Activated T-cell treated with anti-CD3 and anti-CD28 coated beads for 24 hours (primary cell): ENCODE results near the gene RPS29.
"Not testable (repeated sequence)": the region's sequence is repeated elsewhere in the genome, so short reads cannot be mapped to it uniquely, and the experiment has no call there.

Source experiments
- DNase-seq: peaks from one replicate; pipeline ENCODE4 v3.0.0-alpha.2; 2020; ENCODE audit warnings: low read depth

RPS29 gene

GRCh38 chr14:49585803-49586672 is at the start of gene RPS29:
TSS of gene RPS29 (minus strand) at chr14:49586380. CDS start at chr14:49586346, 34 bp downstream.
- peak; percentile 99 for DNase-seq

- peak; percentile 42 for DNase-seq
Observed at GRCh38 chr14:49634547-49635334, 48.6 kb upstream of the RPS29 start, which contains the start of gene DNAAF2. TSS of gene DNAAF2 (minus strand) at chr14:49635244. CDS start at chr14:49635149, 95 bp downstream.

- peak; percentile 94 for DNase-seq
Observed at GRCh38 chr14:49633640-49634546, 47.7 kb upstream of the RPS29 start.

GRCh38 chr14:49623941-49624839 is 38.0 kb upstream of the RPS29 start:
- no peak for DNase-seq

GRCh38 chr14:49623387-49623786 is 37.2 kb upstream of the RPS29 start:
- DNase-seq = no peak

- DNase-seq = no peak
Observed at GRCh38 chr14:49622022-49622607, 35.9 kb upstream of the RPS29 start.

GRCh38 chr14:49621114-49621881 is 35.1 kb upstream of the RPS29 start:
- DNase-seq = peak; percentile 44

GRCh38 chr14:49620182-49621113 is 34.3 kb upstream of the RPS29 start, which contains the start of the genes MGAT2 and RPL36AL:
TSS of gene MGAT2 (plus strand) at chr14:49620799. CDS start at chr14:49621269, 470 bp downstream.
TSS of gene RPL36AL (minus strand) at chr14:49620626. CDS start at chr14:49619104, 1,522 bp downstream.
- peak; percentile 93 for DNase-seq

GRCh38 chr14:49619730-49620129 is 33.5 kb upstream of the RPS29 start:
- no peak for DNase-seq

GRCh38 chr14:49619273-49619672 is 33.1 kb upstream of the RPS29 start:
- not testable (repeated sequence) for DNase-seq

GRCh38 chr14:49617852-49618519 is 31.8 kb upstream of the RPS29 start:
- DNase-seq = no peak

- no peak for DNase-seq
Observed at GRCh38 chr14:49615776-49616175, 29.6 kb upstream of the RPS29 start.

- no peak for DNase-seq
Observed at GRCh38 chr14:49614196-49614595, 28.0 kb upstream of the RPS29 start.

- DNase-seq = no peak
Observed at GRCh38 chr14:49612671-49613070, 26.5 kb upstream of the RPS29 start.

- DNase-seq = no peak
Observed at GRCh38 chr14:49612251-49612650, 26.1 kb upstream of the RPS29 start.

- DNase-seq = no peak
Observed at GRCh38 chr14:49607583-49607982, 21.4 kb upstream of the RPS29 start.

- peak; percentile 81 for DNase-seq
Observed at GRCh38 chr14:49598485-49599300, 12.5 kb upstream of the RPS29 start, which contains the start of gene LRR1. TSS of gene LRR1 (plus strand) at chr14:49598940. CDS start at chr14:49599021, 81 bp downstream.
